Activated CD8-positive, alpha-beta memory T cell treated with anti-CD3 and anti-CD28 coated beads for 1 hour (primary cell): ENCODE data around the gene FGF4.
"Not testable (repeated sequence)": the region's sequence is repeated elsewhere in the genome, so short reads cannot be mapped to it uniquely, and the experiment has no call there.

Source experiments
- DNase-seq, 2 donors: peaks; one replicate each; pipeline ENCODE4 v3.0.0-alpha.2; 2020; ENCODE audit warnings: low read depth in 1 of 2; ENCODE audit errors: extremely low read depth in 1 of 2

The FGF4 gene

GRCh38 chr11:69774354-69775162 is 583 bp downstream of the FGF4 start:
- DNase-seq: no peak

GRCh38 chr11:69773626-69774353 is 1.4 kb downstream of the FGF4 start:
- no peak for DNase-seq

GRCh38 chr11:69771466-69771865 is 3.7 kb downstream of the FGF4 start:
- DNase-seq: no peak

GRCh38 chr11:69770540-69770939 is 4.6 kb downstream of the FGF4 start:
- DNase-seq: no peak

GRCh38 chr11:69765498-69765995 is 9.6 kb downstream of the FGF4 start:
- no peak for DNase-seq

DNA sequence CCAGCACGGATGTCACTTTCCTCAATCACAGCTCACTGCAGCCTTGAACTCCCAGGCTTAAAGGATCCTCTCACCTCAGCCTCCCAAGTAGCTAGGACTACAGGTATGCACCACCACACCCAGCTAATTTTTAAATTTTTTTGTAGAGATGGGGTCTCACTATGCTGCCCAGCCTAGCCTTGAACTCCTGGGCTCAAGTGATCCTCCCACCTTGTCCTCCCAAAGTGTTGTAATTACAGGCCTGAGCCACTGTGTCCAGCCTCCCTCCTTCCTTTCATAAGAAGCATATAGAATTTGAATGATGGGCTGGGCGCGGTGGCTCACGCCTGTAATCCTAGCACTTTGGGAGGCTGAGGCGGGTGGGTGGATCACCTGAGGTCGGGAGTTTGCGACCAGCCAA is 10.2 kb downstream of the FGF4 start:
- DNase-seq: not testable (repeated sequence)

GRCh38 chr11:69760319-69760718 is 14.8 kb downstream of the FGF4 start:
- DNase-seq: no peak

DNA sequence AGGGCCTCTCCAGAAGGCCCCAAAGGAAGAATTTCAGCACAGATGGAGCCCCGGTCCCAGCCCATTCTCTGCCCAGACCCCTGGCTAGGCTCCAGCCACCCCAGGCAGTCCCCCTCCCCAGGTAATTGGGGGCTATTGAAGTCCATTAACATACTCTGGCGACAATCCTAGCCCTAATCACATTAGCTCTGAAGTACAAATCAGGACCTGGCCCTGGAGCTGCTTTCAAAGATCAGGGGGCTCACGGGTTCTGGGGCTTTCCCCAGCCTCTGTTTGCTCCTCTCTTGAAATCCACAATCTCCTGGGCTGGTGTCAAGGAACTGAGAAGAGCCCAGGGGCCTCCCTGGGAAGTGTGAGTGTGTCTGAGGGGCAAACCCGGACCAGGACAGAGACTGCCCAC is 22.3 kb downstream of the FGF4 start:
- DNase-seq: no peak

- DNase-seq: no peak
These were observed 24.1 kb downstream of the FGF4 start for GRCh38 chr11:69750875-69751597.

- DNase-seq: no peak
These were observed 24.9 kb downstream of the FGF4 start for GRCh38 chr11:69750108-69750850.

DNA sequence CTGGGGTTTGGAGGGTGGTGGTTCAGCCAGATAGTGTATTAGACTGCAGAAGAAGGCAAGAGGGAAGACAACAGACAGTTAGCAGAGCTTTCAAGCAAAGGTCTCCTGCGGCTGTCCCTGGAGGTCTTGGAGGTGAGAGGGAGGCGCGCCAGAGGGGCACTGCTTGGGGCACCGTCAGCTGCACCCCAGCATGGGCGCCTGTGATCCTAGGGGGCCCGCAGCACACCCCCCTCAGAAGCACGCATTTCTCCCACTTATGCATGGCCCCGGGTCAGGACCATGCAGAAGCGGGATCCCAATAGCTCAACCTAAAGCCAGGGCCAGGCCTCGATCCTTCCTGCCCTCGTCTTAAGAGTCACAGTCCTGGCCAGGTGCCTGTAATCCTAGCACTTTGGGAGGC is 26.5 kb downstream of the FGF4 start:
- no peak for DNase-seq

DNA sequence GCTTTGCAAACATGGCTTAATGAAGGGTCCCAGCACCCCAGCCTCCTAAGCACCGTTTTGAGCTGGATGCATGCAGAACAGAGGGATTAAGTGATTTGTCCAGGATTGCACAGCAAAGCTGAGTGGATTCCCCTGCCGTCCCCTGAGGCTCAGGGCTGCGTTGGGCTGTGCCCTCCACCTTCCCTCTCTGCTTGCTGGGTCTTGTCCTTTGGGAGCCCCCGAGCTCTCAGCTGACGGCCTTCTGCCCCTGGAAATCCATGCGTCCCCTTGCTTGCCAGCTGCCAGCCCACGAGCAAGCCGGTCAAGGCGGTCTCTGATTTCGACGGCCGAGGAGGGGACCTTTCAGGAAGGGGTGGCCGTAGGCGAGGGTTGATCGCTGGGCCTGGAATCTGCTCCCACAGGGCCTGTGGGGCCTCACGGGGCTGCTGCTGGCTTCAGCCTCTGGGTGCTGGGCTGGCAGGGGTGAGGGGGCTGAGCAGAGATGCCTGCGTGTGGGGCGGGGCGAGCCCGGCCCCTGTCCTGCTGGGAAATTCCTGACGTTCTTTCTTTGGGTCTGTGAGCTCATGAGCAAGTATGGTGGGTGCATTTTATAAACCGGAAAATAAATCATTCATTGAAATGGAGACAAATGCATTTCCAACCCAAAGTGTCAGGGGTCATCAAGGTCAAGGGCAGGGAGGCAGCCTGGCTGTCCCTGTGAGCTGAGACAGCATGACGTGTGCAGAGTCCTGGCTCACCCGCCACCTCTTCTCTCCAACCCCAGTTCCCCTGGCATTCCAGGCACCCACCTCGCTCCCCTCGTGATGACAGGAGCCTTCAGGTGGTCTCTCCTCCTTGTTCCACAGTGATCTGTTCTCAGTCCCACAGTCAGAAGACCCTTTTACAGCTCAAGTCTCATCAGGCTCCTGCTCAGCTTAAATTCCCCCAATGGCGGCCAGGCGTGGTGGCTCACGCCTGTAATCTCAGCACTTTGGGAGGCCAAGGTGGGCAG is 28.1 kb downstream of the FGF4 start:
- no peak for DNase-seq

DNA sequence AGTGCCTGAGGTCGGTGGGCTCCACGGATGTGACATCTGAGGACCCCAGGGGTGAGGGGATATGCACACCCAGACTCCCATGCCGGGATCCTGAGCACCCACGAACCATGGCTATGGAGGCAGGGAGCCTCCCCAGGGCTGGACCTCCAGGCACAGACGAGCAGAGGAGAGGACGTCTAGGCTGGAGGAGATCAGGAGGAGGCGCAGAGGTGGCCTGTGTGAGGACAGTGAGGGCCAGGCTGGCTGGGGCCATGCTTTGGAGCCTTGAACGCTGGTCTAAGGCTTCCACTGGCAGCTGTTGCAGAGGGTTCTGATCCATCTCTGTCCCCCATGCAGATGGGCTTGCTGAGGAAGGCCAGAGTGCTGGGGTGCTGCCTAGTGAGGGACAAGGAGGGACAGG is 29.0 kb downstream of the FGF4 start:
- DNase-seq: no peak

DNA sequence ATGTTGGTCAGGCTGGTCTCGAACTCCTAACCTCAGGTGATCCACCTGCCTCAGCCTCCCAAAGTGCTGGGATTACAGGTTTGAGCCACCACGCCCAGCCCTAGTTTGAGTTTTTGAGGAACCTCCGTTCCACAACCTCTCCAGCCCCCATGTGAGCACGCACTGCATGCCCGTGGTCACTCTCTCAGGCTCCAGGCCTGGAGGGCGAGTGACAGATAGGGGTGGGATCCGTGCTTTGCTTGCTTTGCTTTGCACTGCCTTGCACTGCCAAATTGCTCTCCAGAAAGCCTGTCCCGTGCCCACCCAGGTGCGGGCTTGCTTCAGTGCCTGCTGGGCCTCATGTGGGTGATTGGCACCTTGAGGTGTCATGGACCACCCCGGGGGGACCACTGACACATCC is 29.9 kb downstream of the FGF4 start:
- DNase-seq: no peak

- DNase-seq: no peak
These were observed 30.7 kb downstream of the FGF4 start for GRCh38 chr11:69744435-69744834.

- DNase-seq: no peak
These were observed 40.3 kb downstream of the FGF4 start for GRCh38 chr11:69734841-69735240.

DNA sequence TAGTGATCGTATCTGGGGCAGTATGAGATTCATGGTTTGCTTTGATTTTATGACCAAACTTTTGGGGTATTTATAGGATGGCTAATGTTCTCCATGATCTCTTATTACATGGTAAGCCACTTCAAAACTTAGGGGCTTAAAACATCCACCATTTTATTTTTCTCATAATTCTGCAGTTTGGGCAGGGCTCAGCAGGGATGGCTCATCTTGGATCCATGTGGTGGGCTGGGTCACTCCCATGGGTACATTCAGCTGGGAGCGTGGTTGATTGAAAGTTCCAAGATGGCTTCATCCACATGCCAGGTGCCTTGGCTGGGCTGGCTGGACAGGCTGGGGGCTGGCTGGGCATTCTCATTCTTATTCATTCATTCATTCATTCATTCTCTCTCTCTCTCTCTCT is 40.8 kb downstream of the FGF4 start:
- no peak for DNase-seq

GRCh38 chr11:69732910-69733309 is 42.2 kb downstream of the FGF4 start:
- DNase-seq: no peak

GRCh38 chr11:69731110-69731509 is 44.0 kb downstream of the FGF4 start:
- DNase-seq: no peak

DNA sequence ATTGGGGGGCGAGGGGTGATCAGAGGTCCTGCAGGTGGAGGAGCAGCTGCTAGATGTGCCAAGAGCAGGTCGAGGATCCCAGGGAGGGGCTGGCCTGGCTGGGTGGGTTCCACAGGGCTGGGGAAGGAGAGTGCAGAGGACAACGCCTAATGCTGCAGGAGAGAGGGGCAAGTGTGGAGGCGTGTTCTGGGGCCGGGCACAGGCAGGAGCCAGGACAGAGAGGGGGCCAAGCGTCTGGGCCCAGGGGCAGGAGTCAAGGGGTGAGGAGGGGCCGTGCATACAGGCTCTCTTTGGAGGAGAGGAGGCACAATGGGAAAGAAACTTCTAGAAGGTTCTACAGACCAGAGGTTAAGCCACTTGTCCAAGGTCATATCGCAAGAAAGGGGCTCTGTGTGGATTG is 44.6 kb downstream of the FGF4 start:
- DNase-seq: no peak
